Measurements from ENCODE around the gene TRA2A.

Gene TRA2A

GRCh38 chr7:23454881-23455526 is 76.8 kb downstream of the TRA2A start:
- peaks cover 7% of the 10 kb centered on the region; the same call in 1 of the 2 replicates for H3K36me3 ChIP-seq (ENCODE audit: insufficient read depth, low read length)
- no peak overlapping the region for H2AFZ ChIP-seq (ENCODE audit: low read length, unreplicated experiment)
- no peak overlapping the region for H3K4me3 ChIP-seq (ENCODE audit: low read depth, low read length)
- H3K79me2 ChIP-seq (ENCODE audit: control insufficient read depth, insufficient read depth, low read length, unreplicated experiment) = peaks cover 83% of the 10 kb centered on the region
- H3K27me3 ChIP-seq (ENCODE audit: insufficient read depth, low read length) = no peaks in the 10 kb centered on the region
- no peaks in the 10 kb centered on the region for H3K4me1 ChIP-seq (ENCODE audit: control insufficient read depth, insufficient read depth, low read length, unreplicated experiment)
- H3K27ac ChIP-seq (ENCODE audit: low read depth, low read length) = no peak overlapping the region
